Psoas muscle (tissue), 8 donors: ENCODE data around the gene NLGN1. TPM values are rescaled to one million over a fixed set of nuclear protein-coding genes. Genes with fewer than 3 reads are reported as not detected.

Source experiments
- ATAC-seq, 4 donors: fragments of 200-7000 bp; cut with Tn5 transposase; one replicate each; pipeline ENCODE4 v1.9.1; 2020; ENCODE audit warnings: moderate library complexity in 3 of 4, mild to moderate bottlenecking in 2 of 4
- DNase-seq, 2 donors: peaks; one replicate each; pipeline ENCODE4 v3.0.0-alpha.2; 2020
- H3K27ac ChIP-seq: fragments of 200-600 bp; one replicate; pipeline ENCODE4 v1.8.0; 2022
- H3K27me3 ChIP-seq, 3 donors: fragments of 200-600 bp in 1 of 3; one replicate each; pipeline versions ENCODE4 v1.6.1 to v1.8.0; 2013 to 2022; ENCODE audit warnings: low read length in 2 of 3, mild to moderate bottlenecking in 2 of 3, moderate library complexity in 1 of 3; ENCODE audit not compliant: insufficient read depth in 3 of 3
- H3K36me3 ChIP-seq, 2 donors: fragments of 200-600 bp in 1 of 2; one replicate each; pipeline versions ENCODE4 v1.6.1 to v1.8.0; 2013 to 2022; ENCODE audit warnings: low read depth in 1 of 2, mild to moderate bottlenecking in 1 of 2, moderate library complexity in 1 of 2; ENCODE audit not compliant: insufficient read depth in 1 of 2
- H3K4me1 ChIP-seq: fragments of 200-600 bp; one replicate; pipeline ENCODE4 v1.8.0; 2022
- H3K4me3 ChIP-seq: fragments of 200-600 bp; one replicate; pipeline ENCODE4 v1.8.0; 2022; ENCODE audit warnings: mild to moderate bottlenecking
- H3K9me3 ChIP-seq: fragments of 200-600 bp; one replicate; pipeline ENCODE4 v1.8.0; 2022
- CTCF ChIP-seq: fragments of 200-600 bp; IDR thresholded peaks from one replicate; pipeline ENCODE4 v1.8.0; 2022; ENCODE audit warnings: antibody characterized with exemption
- WGBS, 3 donors: extraction: QIAGEN DNeasy Blood & Tissue Kit; methylation state at CpG; one replicate each; pipeline versions ENCODE4 v1.1.6 to v1.1.7; 2013; 5-methylcytosine and 5-hydroxymethylcytosine counted together
- intact Hi-C, 2 donors: fragments of 100-400 bp; cut with DNase I; formaldehyde crosslinking; loops; one replicate each; pipeline versions ENCODE4 v1.11.0 to v1.14.2; 2022
- polyA plus RNA-seq, 3 donors: library from polyadenylated mRNA; stranded (reverse); fragments of 200-250 nt; gene quantifications; one replicate each; pipeline ENCODE4 v1.2.3, GENCODE V29; 2013
- total RNA-seq, 4 donors: library from RNA; stranded (reverse); fragmentation: NEBNext Ultra II Directional in 2 of 4; extraction: Animal tissue kit (Norgen Biotek cat#: 25700) in 2 of 4; gene quantifications; one replicate each; pipeline versions ENCODE4 v1.2.1 to v1.2.4, GENCODE V29; 2021 to 2023
- donor health status: healthy with polysubstance abuse.
- donor health status: DM: no; HTN: no; CAD: no; lungs with moderate emphysema.
- donor health status: Bipolar disorder and iron deficiency.
- donor health status: healthy.
- donor health status: DM: yes; HTN: yes; CAD: no.
- donor health status: DM: no; HTN: no; CAD: no.
- donor health status: DM: no; HTN: no; CAD: no.
- donor health status: DM: yes; HTN: yes; CAD: no.

NLGN1 gene
- total and polyA plus RNA-seq, 7 donors = 0.04 to 1.0 (median 0.54) TPM

- no peak for TF ChIP-seq CTCF
- Histone ChIP-seq H3K27ac (no peak overlapping the region), H3K4me1 (no peaks in the 10 kb centered on the region), H3K9me3 (no peaks in the 10 kb centered on the region), H3K4me3 (no peak overlapping the region), H3K27me3 (no peaks in the 10 kb centered on the region), H3K36me3 (no peaks in the 10 kb centered on the region)
- intact Hi-C loops = no loop called here
- DNase-seq (no peak), ATAC-seq (no peak)
- 90 to 97% (median 94%) methylated on average over 1 of the region's 1 CpG for WGBS, 3 donors
Observed at GRCh38 chr3:174186377-174186989, 788.9 kb downstream of the NLGN1 start.

GRCh38 chr3:174191380-174191779, 793.8 kb downstream of the NLGN1 start:
- no peak for ATAC-seq
- no peak for TF ChIP-seq CTCF
- 24 to 36% (median 28%) methylated on average over 4 of the region's 4 CpGs for WGBS, 3 donors
- H3K27me3 ChIP-seq = no peaks in the 10 kb centered on the region
- H3K27ac ChIP-seq = no peak overlapping the region
- no peaks in the 10 kb centered on the region for H3K36me3 ChIP-seq
- intact Hi-C loops = no loop called here
- H3K9me3 ChIP-seq = no peaks in the 10 kb centered on the region
- H3K4me1 ChIP-seq = no peaks in the 10 kb centered on the region
- DNase-seq = no peak
- no peak overlapping the region for H3K4me3 ChIP-seq

DNA sequence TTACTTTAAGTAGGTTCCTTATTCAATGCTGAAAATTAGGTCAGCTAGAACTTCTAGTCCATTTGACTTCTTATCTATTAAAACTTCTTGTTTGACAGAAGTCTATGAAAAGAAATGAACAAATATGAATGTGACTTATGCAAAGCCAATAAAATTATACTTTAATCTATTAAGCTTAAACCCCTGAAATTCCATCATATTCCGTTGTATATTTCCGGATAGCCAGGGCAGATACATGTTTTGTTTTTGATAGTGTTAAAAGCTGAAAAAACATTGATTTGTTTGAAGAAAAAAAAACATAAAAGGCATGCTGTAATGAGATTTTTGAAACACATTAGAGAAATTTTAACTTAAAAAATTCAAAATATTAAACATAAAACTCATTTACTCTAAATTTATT, 794.4 kb downstream of the NLGN1 start:
- TF ChIP-seq CTCF = no peak
- WGBS, 3 donors = 80 to 91% (median 83%) methylated on average over 2 of the region's 2 CpGs
- DNase-seq = no peak
- no peaks in the 10 kb centered on the region for H3K4me1 ChIP-seq
- no peak for ATAC-seq
- H3K36me3 ChIP-seq = no peaks in the 10 kb centered on the region
- H3K27me3 ChIP-seq = no peaks in the 10 kb centered on the region
- H3K9me3 ChIP-seq = no peaks in the 10 kb centered on the region
- no peak overlapping the region for H3K27ac ChIP-seq
- intact Hi-C loops = no loop called here
- H3K4me3 ChIP-seq = no peak overlapping the region

GRCh38 chr3:174192471-174192870, 794.9 kb downstream of the NLGN1 start:
- Histone ChIP-seq H3K9me3 (no peaks in the 10 kb centered on the region), H3K36me3 (no peaks in the 10 kb centered on the region), H3K27ac (no peak overlapping the region), H3K27me3 (no peaks in the 10 kb centered on the region), H3K4me1 (no peaks in the 10 kb centered on the region), H3K4me3 (no peak overlapping the region)
- TF ChIP-seq CTCF = no peak
- DNase-seq = no peak
- ATAC-seq = no peak
- 79 to 95% (median 84%) methylated on average over 2 of the region's 2 CpGs for WGBS, 3 donors
- intact Hi-C loops = no loop called here

GRCh38 chr3:174193604-174194003, 796.1 kb downstream of the NLGN1 start:
- no peak for DNase-seq
- intact Hi-C loops = no loop called here
- no peak for TF ChIP-seq CTCF

More at GRCh38 chr3:174193604-174194003, 796.1 kb downstream of the NLGN1 start:
- Histone ChIP-seq H3K36me3 (no peaks in the 10 kb centered on the region), H3K9me3 (no peaks in the 10 kb centered on the region), H3K4me1 (no peaks in the 10 kb centered on the region), H3K27me3 (no peaks in the 10 kb centered on the region), H3K27ac (no peak overlapping the region), H3K4me3 (no peak overlapping the region)
- ATAC-seq = no peak
